Measurements from ENCODE around the gene MUC5B.
"Not testable (repeated sequence)": the region's sequence is repeated elsewhere in the genome, so short reads cannot be mapped to it uniquely, and the experiment has no call there.

Gene MUC5B

GRCh38 chr11:1237851-1238250 is 15.0 kb downstream of the MUC5B start:
- no peak overlapping the region for H3K4me3 ChIP-seq (replicated peaks; ENCODE audit: low read depth, low read length)
- DNase-seq (ENCODE audit: extremely low read depth, low read depth): no peak
- TF ChIP-seq CTCF (IDR thresholded peaks at IDR 0.05; ENCODE audit: low read depth, low read length, missing control alignments): no peak

- DNase-seq (ENCODE audit: extremely low read depth, low read depth): no peak
- no peak for TF ChIP-seq CTCF (IDR thresholded peaks at IDR 0.05; ENCODE audit: low read depth, low read length, missing control alignments)
- no peak overlapping the region for H3K4me3 ChIP-seq (replicated peaks; ENCODE audit: low read depth, low read length)
Measured at GRCh38 chr11:1238767-1239595, 16.1 kb downstream of the MUC5B start.

GRCh38 chr11:1239596-1240205 is 16.8 kb downstream of the MUC5B start:
- no peak for DNase-seq (ENCODE audit: extremely low read depth, low read depth)
- H3K4me3 ChIP-seq (replicated peaks; ENCODE audit: low read depth, low read length): no peak overlapping the region
- no peak for TF ChIP-seq CTCF (IDR thresholded peaks at IDR 0.05; ENCODE audit: low read depth, low read length, missing control alignments)

- TF ChIP-seq CTCF (IDR thresholded peaks at IDR 0.05; ENCODE audit: low read depth, low read length, missing control alignments): no peak
- DNase-seq (ENCODE audit: extremely low read depth, low read depth): no peak
- no peak overlapping the region for H3K4me3 ChIP-seq (replicated peaks; ENCODE audit: low read depth, low read length)
Measured at GRCh38 chr11:1240771-1241170, 17.9 kb downstream of the MUC5B start.

- no peak overlapping the region for H3K4me3 ChIP-seq (replicated peaks; ENCODE audit: low read depth, low read length)
- no peak for TF ChIP-seq CTCF (IDR thresholded peaks at IDR 0.05; ENCODE audit: low read depth, low read length, missing control alignments)
- no peak for DNase-seq (ENCODE audit: extremely low read depth, low read depth)
Measured at GRCh38 chr11:1241706-1242105, 18.8 kb downstream of the MUC5B start.

GRCh38 chr11:1242289-1242688 is 19.4 kb downstream of the MUC5B start:
- TF ChIP-seq CTCF (IDR thresholded peaks at IDR 0.05; ENCODE audit: low read depth, low read length, missing control alignments): no peak
- no peak overlapping the region for H3K4me3 ChIP-seq (replicated peaks; ENCODE audit: low read depth, low read length)
- no peak for DNase-seq (ENCODE audit: extremely low read depth, low read depth)

GRCh38 chr11:1242751-1243150 is 19.9 kb downstream of the MUC5B start:
- H3K4me3 ChIP-seq (replicated peaks; ENCODE audit: low read depth, low read length); DNase-seq (ENCODE audit: extremely low read depth, low read depth): not testable (repeated sequence)

- H3K4me3 ChIP-seq (replicated peaks; ENCODE audit: low read depth, low read length): not testable (repeated sequence)
Measured at GRCh38 chr11:1243521-1243920, 20.7 kb downstream of the MUC5B start.

GRCh38 chr11:1244557-1244956 is 21.7 kb downstream of the MUC5B start:
- not testable (repeated sequence) for H3K4me3 ChIP-seq (replicated peaks; ENCODE audit: low read depth, low read length); DNase-seq (ENCODE audit: extremely low read depth, low read depth)

More at GRCh38 chr11:1243521-1243920, 20.7 kb downstream of the MUC5B start:
- not testable (repeated sequence) for DNase-seq (ENCODE audit: extremely low read depth, low read depth)

- not testable (repeated sequence) for H3K4me3 ChIP-seq (replicated peaks; ENCODE audit: low read depth, low read length); DNase-seq (ENCODE audit: extremely low read depth, low read depth)
Measured at GRCh38 chr11:1245717-1246116, 22.9 kb downstream of the MUC5B start.

- DNase-seq (ENCODE audit: extremely low read depth, low read depth); H3K4me3 ChIP-seq (replicated peaks; ENCODE audit: low read depth, low read length): not testable (repeated sequence)
Measured at GRCh38 chr11:1246301-1246700, 23.4 kb downstream of the MUC5B start.
